Kidney epithelial cell (primary cell): ENCODE measurements around the gene SPTLC1. TPM values are rescaled to one million over a fixed set of nuclear protein-coding genes. Genes with fewer than 3 reads are reported as not detected.
"Not testable (repeated sequence)": the region's sequence is repeated elsewhere in the genome, so short reads cannot be mapped to it uniquely, and the experiment has no call there.

Experiments used
- DNase-seq: peaks from one replicate; pipeline ENCODE4 v3.0.0-alpha.2; 2010; ENCODE audit warnings: low read depth
- H3K27me3 ChIP-seq: 2 replicates; pipeline ENCODE4 v1.6.0; 2011; ENCODE audit warnings: low read length; ENCODE audit not compliant: control insufficient read depth, insufficient read depth
- H3K36me3 ChIP-seq: 2 replicates; pipeline ENCODE4 v1.5.1; 2011; ENCODE audit warnings: low read length; ENCODE audit not compliant: control insufficient read depth, insufficient read depth
- H3K4me3 ChIP-seq: 2 replicates; pipeline ENCODE4 v1.5.1; 2011; ENCODE audit warnings: low read depth, mild to moderate bottlenecking, control low read depth, low read length
- total RNA-seq: library from RNA; depleted of rRNA; stranded (reverse); fragments of >200 nt; gene quantifications from 2 replicates; pipeline ENCODE4 v1.2.3, GENCODE V29; 2015
- TF ChIP-seq, protein P1 (sequence below): IDR thresholded peaks from 2 replicates; pipeline ENCODE4 v1.5.1; 2011; ENCODE audit warnings: mild to moderate bottlenecking, moderate library complexity, low read length, control low read depth, inconsistent platforms; ENCODE audit not compliant: insufficient read depth, poor library complexity, severe bottlenecking

The SPTLC1 gene
- total RNA-seq, 1 donor from 2014 or later: 103 TPM

DNA sequence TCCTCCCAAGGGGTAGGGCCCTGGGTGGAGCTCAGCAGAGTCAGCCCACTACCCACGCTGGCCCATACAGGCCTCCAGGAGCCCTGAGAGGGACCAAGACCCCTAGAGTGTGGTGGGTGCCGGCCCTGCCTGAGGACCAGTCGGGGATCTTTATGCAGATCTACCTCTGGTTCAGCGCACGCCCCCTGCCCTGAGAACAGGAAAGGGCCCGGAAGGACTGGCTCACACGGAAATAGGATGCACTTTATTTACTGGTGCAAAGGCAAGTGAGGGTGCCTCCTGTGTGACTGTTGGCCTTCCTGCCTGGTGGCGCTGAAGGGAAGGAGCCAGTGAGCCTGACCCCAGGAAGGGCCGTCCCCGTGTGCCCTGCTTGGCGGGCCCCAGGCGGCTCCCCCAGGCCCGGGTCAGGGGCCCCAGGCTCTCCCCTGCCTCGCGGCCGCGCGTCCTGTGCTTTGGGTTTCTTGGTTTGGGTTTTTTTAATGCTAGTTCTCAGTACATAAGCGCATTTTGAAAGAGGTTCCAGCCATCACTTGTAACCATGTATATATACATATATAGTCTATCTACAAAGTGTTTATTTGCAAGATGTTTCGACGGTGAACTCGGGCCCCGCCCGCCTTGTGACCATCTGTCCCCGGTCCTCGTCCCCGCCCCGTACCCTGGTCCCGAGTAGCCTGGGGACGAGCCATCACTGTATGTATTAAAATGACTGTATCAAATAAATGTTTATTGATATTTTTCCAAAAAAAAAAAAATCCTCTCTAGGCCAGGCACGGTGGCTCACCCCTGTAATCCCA, 88.8 kb downstream of the SPTLC1 start:
- TF ChIP-seq, protein P1, sequence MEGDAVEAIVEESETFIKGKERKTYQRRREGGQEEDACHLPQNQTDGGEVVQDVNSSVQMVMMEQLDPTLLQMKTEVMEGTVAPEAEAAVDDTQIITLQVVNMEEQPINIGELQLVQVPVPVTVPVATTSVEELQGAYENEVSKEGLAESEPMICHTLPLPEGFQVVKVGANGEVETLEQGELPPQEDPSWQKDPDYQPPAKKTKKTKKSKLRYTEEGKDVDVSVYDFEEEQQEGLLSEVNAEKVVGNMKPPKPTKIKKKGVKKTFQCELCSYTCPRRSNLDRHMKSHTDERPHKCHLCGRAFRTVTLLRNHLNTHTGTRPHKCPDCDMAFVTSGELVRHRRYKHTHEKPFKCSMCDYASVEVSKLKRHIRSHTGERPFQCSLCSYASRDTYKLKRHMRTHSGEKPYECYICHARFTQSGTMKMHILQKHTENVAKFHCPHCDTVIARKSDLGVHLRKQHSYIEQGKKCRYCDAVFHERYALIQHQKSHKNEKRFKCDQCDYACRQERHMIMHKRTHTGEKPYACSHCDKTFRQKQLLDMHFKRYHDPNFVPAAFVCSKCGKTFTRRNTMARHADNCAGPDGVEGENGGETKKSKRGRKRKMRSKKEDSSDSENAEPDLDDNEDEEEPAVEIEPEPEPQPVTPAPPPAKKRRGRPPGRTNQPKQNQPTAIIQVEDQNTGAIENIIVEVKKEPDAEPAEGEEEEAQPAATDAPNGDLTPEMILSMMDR: no peak
- H3K4me3 ChIP-seq: no peak overlapping the region
- no peaks in the 10 kb centered on the region for H3K36me3 ChIP-seq
- H3K27me3 ChIP-seq: no peaks in the 10 kb centered on the region
- no peak for DNase-seq

DNA sequence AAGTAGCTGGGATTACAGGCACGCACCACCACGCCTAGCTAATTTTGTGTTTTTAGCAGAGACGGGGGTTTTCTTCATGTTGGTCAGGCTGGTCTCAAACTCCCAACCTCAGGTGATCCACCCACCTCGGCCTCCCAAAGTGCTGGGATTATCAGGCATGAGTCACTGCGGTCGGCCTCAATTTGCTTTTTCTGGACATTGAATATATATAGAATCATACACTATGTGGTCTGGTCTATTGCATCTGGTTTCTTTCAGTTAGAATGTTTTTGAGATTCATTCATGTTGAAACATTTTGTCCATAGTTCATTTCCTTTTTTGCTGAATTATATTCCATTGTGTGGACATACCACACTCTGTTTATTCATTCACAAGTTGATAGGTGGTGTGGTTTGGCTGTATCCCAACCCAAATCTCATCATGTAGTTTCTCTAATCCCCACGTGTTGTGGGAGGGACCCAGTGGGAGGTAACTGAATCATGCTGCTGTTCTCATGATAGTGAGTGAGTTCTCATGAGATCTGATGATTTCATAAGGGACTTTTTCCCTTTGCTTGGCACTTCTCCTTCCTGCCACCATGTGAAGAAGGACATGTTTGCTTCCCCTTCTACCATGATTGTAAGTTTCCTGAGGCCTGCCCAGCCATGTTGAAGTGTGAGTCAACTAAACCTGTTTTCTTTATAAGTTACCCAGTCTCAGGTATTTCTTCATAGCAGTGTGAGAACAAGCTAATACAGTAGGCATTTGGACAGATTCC, 93.2 kb downstream of the SPTLC1 start:
- H3K4me3 ChIP-seq, H3K27me3 ChIP-seq, H3K36me3 ChIP-seq: not testable (repeated sequence)
- peak; percentile 7 for DNase-seq

DNA sequence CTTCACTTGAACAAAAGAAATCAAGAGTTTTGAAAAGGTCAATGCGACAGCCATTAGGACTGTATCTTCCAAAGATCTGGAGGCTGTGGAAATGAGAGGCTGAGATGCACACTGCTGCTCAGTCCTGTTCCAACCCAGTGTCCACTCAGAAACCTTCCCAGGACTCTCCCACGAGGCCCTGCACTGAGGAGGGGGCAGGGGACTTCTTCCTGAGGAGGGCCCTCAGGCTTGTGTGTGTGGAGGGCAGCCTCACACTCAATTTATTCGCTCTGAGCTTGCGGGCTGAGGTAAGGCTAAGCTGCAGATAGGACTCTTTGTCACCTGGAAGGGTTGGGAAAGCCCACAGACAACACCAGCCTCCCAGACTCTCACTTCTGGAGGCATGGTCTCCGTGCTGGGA, 95.6 kb downstream of the SPTLC1 start:
- DNase-seq: no peak
- no peak overlapping the region for H3K4me3 ChIP-seq
- no peaks in the 10 kb centered on the region for H3K27me3 ChIP-seq
- H3K36me3 ChIP-seq: no peaks in the 10 kb centered on the region
- TF ChIP-seq, protein P1: no peak

DNA sequence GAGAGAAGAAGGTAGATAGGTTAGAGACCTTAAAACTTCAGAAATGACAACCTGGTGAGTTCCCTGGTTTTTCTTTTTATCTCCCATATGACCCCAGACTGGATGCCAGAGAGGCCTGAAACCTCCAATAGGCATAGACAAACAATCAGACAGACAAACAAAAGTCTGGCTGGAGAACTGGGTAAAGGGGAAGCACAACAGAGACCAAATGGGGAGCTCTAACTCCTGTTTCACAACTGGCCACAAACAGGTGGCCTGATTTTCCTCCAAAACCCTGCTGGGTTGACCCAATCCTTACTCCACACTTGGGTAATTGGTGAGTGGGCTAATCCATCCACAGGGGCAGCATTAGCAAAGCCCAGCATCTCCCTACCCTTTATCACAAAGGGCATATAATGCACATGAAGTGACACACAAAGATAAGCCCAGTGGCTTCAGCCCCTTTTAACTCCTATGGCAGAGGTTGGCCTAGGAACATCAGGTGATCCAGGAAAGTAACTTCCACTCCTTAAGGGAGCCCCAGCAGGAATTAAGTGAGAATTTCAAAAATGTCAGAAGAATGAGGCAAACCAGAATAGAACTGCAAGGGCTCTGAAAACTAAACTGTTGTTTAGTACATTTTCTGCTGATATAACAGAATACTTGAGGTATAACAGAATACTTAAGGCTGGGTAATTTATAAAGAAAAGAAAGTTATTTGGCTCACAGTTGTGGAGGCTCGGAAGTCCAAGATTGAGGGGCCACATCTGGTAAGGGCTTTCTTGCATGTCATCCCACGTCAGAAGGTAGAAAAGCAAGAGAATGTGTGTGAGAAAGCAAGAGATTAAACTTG, 104.3 kb downstream of the SPTLC1 start:
- TF ChIP-seq, protein P1: no peak
- Histone ChIP-seq H3K36me3 (no peaks in the 10 kb centered on the region), H3K27me3 (no peaks in the 10 kb centered on the region), H3K4me3 (no peak overlapping the region)
- no peak for DNase-seq

DNA sequence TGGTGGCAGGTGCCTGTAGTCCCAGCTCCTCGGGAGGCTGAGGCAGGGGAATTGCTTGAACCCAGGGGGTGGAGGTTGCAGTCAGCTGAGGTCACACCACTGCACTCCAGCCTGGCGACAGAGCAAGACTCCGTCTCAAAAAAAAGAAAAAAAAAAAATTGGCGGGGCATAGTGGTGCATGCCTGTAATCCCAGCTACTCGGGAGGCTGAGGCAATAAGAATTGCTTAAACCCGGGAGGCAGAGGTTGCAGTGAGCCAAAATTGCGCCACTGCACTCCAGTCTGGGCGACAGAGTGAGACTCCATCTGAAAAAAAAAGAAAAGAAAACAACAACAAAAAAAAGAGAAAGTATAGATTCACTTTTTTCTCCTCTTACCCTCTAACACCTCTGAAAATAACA, 105.0 kb downstream of the SPTLC1 start:
- H3K36me3 ChIP-seq, DNase-seq, H3K4me3 ChIP-seq, H3K27me3 ChIP-seq: not testable (repeated sequence)

DNA sequence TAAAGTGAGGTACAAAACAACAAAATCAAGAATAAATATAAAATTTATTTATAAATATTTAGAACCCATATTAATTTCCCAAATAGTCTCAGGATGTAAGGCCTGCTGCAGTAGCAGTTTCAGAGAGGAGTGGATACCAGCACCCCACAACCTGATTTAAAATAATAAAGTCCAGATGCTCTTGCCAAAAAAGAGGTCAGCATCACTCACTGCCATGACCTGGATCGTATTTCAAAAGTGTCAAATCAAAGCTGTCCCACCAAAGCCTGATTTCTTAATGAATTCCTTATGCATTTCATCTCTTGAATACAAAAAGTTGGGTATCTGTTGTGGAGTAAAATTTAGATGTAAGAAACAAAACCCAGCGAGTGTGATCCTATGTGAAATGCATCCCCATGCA, 107.2 kb downstream of the SPTLC1 start:
- Histone ChIP-seq H3K4me3 (no peak overlapping the region), H3K27me3 (no peaks in the 10 kb centered on the region), H3K36me3 (no peaks in the 10 kb centered on the region)
- TF ChIP-seq, protein P1: no peak
- no peak for DNase-seq
